ENCODE results near the gene LDLRAD2.
"Not testable (repeated sequence)": the region's sequence is repeated elsewhere in the genome, so short reads cannot be mapped to it uniquely, and the experiment has no call there.

LDLRAD2 gene

DNA sequence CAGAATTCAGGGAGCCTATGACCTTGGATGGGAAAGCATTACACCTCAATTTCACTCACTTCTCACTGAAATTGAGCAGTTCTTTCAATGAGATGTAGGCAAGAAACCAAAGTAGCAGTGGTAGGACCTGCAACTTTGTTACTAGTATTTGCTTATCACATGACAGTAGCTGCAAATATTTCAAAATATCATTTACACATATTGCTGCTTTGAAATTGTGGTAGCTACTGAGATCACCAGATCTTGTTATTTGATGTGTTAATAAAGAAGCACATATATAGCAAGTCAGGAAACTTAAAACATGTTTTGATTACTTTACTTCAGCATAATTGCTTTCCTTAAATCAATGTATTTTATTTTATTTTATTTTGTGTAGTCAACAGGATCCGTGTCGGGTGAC lies 12.9 kb downstream of the LDLRAD2 start:
- no peak for DNase-seq

DNA sequence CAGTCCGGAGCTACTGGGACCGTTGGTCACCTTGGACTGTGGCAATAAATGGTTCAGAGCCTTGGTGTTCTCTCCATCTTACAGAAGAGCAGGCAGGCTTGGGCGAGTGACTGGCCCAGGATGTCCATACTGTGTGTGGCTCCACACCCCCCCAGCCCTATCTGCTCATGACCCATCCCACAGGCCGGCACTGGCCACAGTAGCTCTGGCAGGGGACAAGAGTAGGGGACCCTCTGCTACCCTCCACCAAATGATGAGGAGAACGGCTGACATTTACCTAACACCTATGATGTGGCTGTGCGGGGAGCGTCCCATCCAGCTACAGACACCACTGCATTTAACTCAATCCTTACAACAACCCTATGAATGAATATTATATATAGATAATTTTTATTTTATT lies 13.3 kb downstream of the LDLRAD2 start:
- no peak for DNase-seq

DNA sequence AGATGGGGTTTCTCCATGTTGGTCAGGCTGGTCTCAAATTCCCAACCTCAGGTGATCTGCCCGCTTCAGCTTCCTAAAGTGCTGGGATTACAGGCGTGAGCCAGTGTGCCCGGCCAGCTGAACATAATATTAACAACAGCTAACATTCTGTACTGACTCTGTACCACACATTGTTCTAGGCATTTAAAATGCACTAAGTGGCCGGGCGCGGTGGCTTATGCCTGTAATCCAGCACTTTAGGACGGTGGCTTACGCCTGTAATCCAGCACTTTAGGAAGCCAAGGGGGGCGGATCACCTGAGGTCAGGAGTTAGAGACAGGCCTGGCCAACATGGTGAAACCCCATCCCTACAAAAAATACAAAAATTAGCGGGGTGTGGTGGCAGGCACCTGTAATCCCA lies 14.6 kb downstream of the LDLRAD2 start:
- not testable (repeated sequence) for DNase-seq

DNA sequence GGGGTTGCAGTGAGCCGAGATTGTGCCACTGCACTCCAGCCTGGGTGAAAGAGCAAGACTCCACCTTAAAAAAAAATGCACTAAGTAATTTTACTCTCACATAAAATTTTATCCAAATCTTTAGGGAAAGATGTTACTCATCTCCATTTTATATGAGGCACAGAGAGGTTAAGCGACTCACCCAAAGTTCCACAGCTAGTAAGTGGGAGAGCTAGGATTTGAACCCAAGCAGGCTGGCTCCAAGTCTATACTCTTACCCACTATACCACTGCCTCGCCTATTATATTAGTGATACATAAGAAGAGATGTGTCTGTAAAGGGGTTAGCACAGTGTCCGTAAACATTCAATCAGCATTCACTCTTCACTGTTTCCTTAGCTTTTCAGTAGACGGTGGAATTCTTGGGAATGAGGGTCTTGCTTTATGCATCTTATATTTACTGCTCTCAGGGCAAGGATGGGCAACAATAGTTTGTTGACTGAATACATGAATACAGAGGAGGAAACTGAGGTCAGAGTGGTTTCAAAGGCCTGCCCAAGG lies 15.1 kb downstream of the LDLRAD2 start:
- DNase-seq = no peak

DNA sequence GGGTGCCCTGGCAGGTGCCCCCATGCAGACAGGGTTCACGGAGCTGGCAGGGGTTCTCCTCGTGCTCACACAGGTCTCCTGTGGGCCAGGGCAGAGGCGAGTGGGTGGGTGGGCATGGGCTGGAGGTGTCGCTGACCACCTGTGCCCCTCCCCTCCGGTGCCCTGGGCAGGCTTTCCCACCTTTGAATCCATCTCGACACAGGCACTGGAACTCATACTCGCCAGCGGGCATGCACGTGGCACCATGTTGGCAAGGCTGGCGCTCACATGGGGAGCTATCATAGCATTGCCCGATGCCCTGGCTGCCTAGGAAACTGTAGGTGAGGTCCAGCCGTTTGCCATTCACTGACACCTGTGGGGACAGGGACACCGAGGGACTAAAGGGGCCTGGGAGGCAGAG lies 16.0 kb downstream of the LDLRAD2 start:
- DNase-seq = no peak

DNA sequence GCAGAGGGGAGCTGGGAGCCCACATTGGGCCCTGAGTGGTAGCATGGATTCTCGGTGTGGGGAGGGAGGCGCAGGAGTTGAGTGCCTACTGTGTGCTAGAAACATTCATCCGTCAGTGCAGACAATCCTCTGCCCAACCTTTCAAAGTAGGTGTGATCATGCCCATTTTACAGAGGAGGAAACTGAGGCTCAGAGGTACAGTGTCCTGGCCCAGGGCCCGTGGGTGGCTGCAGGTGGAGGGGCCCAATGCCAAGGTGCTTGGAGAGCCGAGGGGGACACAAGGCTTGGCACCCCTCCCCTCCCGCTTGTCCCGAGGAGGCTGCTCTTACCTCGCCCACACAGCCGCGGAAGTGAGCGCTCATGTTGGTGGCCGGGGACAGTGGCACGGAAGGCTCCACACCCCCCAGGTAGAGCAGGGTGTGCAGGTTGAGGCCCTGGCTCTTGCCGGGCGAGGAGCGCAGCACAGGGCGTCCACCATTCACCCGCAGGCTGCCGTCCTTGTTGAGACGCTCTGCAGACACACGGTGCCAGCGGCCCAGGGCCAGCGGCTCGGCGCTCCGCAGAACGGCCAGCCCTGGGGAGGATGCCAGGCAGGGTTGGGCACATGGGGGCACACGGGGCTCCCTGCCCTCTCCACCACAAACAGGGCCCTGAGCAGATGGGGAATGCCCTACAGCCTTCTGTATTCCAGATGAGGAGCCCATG lies 16.6 kb downstream of the LDLRAD2 start:
- DNase-seq = no peak

DNA sequence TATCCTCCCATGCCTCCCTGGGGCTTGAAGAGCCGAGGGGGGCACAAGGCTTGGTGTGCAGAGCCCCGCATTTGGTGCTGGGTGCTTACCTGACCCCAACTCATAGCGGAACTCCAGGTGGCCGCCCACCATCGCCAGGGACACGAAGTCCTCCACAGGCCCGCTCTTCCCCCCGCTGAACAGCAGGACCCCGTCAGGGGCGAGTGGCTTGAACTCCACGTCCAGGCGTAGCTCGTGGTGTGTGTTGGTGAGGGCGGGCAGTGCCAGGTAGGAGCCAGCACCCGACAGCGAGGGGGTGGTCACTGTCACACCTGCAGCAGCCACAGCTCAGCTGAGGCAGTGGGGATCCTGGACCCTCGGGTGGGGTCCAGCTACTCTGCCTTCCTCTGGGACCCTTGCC lies 17.2 kb downstream of the LDLRAD2 start:
- DNase-seq = no peak

DNA sequence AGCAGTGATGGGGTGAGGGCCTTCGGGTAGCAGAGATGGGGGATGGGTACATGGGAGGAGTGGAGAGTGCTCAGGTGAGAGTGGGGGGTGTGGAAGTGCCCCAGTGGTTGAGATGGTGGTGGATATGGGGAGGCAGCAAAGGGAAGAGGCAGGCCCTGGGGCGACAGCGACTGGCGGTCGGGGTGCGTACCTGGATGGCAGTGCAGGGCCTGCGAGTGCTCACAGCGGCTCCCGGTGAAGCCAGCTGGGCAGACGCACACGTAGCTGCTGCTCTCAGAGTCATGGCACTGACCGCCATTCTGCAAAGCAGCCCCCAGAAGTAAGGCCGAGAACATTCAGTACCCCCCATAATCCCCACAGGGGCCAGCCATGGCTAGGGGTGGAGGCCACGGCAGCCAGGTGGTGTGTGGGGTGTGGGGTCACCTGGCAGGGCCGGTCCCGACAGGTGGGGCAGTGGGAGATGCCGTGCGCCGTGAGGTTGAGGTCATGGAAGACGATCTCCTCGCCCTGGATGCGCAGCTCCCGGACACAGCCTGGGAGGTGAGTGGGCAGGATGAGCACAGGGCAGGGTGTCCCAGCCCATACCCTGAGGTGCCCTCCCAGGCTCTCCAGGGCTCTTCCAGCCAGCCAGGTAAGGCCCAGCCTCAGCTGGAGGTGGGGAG lies 18.9 kb downstream of the LDLRAD2 start:
- no peak for DNase-seq

DNA sequence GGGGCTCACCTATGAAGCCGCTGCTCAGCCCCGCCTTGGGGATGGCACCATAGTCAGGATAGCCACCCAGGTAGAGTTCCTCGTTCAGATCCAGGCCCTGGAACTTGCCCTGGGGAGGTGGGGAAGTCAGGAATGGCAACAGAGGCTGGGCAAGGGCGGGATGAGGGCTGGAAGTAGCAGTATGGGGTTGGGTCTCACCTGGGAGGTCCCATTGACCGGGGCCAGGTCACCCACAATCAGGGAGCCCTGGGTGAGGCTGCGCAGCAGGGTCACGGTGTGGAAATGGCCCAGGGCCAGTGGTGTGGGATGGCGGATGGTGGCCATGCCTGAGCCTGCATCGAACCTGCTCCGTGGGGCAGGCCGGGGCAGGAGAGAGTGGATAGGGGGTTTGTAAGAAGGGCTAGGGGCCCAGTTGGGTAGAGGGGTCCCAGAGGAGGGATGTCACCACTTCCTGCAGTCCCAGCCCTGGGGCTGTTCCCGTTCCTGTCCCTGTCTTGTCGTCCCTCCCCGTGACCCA lies 19.4 kb downstream of the LDLRAD2 start:
- no peak for DNase-seq

DNA sequence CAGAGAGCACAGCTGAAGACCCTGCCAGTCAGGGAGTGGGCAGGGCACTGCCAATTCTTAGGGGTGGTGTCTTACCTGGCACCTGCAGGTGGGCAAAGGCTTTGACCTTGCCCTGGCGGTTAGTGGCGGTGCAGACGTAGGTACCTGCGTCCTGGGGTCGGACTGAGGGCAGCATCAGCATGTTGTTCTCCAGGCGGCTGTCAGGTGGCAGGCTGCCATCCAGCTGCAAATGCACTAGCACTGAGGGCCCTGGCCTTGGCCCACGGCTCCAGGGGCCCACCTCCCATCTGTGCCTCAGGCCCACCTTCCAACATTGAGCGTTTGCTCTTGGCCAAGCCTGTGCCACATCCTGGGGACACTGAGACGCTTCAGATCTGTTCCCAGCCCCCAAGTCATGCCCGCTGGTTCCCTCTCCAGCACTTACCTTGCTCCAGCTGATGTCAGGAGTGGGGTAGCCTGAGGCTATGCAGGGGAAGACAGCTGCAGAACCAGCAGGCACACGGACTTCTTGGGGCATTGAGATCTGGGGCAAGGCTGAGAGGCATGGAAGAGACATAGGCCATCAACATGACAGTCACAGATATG lies 21.4 kb downstream of the LDLRAD2 start:
- no peak for DNase-seq

DNA sequence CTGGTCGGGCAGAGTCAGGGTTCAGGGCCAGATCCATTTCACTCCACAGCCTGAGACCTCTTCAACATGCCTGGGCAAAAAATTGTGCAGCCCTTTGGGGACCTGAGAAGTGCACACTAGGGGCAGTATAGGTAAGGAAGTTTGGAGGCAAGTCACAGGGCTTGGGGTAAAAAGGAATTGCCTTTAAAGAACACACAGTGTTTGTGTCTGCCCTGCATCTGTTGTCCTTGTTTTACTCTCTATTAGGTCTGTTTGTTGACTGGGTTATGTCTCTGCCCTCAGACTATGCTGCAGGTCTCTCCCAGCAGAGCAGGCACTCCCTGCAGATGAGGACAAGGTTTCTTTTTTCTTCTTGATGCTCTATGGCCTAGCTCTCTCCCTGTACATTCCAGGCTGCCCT lies 22.0 kb downstream of the LDLRAD2 start:
- DNase-seq = no peak

DNA sequence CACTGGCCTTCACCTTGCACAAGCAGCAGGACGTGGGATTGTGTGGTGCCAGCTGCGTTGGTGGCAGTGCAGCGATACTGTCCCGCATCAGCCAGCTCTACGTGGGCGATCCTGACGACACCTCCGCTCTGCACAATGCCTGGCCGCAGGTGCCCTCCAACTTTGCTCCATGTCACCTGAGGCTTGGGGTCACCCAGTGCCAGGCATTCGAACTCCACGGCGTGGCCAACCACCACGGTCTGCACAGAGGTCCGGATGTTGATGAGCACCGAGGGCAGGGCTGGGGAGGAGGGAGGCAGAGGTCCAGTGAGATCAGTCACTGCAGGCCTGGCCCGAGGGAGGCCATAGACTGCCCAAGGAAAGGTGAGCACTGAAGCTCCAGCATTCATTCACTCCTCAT lies 22.6 kb downstream of the LDLRAD2 start:
- DNase-seq = no peak

DNA sequence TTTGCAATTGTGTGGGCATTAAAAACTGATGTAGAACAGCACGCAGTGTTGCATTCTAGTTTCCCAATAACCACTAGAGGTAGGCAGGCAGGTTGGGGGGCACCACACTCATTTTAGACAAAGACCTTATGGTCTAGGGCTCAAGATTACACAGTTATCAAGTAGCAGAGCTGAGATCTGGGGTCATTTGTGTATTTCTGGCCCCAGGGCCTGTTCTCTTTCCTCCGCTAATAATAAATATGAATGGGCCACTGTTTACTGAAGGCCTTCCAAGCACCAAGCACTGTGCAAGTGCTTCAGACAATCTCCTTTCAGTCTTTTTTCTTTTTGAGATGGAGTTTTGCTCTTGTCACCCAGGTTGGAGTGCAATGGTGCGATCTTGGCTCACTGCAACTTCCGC lies 23.9 kb downstream of the LDLRAD2 start:
- no peak for DNase-seq

DNA sequence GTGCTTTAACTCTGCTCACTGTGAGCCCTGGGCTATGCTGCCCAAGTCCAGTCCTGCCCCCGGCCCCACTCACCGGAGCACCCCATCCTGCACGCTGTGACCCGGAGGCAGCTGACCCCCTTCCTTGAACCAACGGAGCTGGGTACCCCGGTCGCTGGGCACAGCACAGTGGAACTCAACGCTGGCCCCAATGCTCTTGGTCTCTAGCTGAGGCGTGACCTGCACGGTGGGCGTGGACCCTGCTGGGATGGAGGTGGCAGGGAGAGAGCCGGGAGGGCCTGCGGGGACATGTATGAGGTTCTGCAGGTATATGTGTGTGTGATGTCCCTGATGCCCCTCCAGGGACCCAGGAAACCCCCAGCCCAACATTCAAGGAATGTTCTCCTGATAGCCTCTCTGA lies 24.7 kb downstream of the LDLRAD2 start:
- DNase-seq = no peak

DNA sequence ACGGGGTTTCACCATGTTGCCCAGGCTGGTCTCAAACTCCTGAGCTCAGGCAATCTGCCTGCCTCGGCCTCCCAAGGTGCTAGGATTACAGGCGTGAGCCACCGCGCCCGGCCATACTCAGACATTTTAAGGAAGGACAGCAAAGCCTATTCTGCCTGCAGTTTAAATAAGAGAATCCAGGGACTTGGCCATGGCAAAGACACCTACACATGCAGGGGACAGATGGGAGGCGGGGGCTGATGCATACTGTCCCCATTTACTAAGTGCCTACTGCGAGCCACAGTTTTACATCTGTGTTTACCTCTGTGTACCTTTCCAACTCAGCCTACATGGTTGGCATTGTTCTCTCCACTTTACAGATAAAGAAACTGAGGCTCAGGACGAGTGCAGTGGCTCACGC lies 25.4 kb downstream of the LDLRAD2 start:
- DNase-seq = no peak

DNA sequence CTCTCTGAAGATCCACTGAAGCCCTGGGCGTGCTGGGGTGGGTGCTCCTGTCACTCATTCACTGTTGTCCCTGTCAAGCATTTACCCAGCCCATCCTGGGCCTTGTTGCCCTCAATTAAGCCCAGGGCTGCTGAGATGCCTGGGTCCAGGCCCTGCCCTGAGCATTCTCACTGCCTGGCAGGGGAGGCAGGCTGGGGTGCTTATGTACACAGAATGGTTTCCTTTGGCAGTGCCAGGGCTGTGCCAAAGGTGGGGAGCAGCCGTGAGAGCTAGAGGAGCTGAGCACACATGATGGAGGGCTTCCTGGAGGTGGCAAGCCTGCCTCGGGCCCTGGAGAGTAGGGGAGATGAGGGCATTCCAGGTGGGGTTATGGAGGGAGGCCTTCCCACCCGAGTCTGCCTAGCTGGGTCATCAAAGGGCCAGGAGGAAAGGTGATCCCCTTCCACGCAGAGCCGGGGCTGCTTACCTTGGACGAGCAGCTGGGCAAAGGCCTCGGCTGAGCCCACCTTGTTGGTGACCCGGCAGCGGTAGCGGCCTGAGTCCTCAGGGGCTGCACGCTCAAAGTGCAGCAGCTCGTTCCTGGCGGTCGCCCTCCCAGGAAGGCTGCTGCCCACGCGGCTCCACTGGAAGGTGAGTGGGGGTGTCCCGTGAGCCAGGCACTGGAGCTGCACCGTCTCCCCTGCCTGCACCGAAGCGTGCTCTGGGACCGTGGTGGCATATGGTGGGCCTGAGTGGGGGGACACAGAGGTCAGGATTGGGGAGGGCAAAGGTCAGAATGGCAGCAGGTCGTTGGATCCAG lies 26.5 kb downstream of the LDLRAD2 start:
- no peak for DNase-seq

DNA sequence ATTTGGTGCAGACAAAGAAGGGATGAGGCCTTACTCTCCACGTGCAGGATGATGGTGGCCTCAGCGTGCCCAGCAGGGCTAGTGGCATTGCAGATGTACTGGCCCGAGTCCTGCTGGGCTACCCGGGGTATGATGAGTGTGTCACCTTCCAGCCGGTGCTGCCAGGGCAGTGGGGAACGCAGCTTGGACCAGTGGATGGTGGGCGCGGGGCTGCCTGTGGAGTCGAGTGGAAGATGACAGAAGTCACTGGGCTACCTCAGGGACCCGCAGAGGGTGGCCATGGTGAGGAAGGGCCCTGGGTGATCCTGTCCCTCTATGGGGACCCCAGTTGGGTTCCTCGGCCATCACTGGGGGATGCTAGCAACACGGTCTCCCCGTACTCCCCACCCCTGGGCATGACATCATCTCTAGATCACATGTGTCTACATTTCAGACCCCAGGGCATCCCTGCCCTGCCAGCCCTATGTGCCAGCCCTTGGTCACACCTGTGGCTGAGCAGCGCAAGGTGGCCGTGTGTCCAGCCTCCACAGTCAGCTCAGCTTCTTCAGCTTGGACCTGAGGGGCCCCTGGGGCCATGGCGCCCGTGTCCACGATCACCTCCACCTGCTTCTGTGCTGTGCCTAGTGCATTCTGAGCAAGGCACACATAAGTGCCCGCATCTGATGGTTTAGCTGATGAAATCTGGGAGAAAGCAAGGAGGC lies 27.4 kb downstream of the LDLRAD2 start:
- DNase-seq = no peak

DNA sequence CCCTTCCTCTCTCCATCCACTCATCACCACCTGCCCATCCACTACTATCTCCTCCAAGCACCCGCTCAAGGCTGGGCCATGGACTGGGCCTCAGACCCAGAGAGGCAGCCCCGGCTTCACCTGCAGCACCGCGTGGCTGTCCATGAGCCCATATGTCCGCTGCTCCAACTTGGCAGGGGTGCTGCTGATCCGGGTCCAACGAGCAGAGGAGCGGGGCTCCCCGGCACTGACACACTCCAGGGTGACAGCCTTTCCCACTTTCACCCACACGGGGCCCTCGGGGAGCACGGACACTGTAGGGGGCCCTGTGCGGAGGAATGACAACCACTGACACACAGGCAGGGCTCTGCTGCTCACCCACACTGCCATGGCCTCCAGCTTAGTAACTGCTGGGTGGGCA lies 28.9 kb downstream of the LDLRAD2 start:
- no peak for DNase-seq

DNA sequence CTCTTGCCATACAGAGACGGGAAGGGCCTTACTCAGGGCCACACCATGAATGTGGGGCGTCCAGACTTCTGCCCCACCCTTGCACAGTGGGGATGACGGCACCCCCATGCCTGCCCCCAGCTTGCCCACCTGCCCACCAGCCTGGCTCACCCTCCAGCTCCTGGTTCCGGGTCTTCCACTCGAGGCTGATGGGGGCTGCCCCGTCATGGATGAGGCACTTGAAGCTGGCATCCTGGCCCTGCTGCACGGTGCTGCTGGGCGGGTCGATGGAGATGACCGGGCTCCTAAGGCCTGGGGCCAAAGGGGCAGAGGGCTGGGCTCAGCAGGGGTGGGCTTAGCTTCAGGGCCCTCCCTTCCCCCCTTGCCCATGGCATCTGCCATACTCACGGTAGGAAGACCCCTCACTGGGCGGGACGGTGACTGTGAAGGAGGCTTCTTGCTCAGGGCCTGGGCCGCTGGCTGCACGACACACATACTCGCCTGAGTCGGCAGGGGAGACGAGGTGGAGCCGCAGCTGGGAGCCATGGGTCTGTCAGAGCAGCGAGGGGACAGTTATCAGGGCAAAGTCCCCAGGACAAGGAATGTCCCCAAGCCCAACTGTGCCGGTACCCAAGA lies 29.9 kb downstream of the LDLRAD2 start:
- DNase-seq = no peak

DNA sequence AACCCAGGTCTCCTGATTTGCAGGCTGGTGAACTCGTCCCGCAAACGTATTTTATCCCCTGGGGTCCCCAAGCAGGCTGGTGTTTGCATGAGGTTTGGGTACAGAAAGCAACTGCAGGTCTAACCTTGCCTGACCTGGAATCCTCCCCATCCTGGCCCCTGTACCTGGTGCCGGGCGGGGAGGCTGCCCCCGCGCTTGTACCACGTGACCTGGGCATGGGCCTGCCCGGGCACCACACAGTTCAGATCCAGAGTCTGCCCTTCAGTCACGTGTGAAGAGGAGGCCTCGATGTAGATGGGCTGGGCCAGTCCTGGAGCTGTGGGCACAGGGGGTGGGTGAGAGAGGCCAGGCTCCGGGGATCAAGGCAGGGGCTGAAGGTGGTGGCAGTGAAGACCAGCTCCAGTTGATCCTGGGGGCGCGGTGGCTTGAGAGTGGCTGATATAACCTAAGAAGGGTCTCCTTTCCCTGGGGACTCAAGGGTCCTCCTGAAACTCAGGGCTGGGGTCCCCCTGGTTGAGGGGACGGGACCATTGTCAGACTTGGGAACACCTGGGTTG lies 30.6 kb downstream of the LDLRAD2 start:
- no peak for DNase-seq

DNA sequence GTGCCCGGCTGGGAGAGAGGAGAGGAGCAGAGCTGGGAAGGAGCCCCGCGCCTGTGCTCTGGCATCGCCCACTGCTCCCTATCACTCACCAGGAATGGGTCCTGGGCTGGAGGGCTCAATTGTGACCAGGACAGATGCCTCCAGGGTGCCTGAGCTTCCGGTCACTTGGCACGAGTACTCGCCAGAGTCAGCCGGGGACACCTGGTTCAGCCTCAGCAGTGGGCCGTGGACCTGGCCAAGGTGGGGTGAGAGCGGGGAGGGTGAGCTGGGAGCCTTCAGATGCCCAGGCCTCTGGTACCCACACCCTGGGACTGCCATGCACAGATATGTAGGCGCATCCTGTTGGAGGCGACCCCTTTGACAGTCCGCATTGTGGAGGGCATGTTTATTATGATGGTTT lies 31.1 kb downstream of the LDLRAD2 start:
- no peak for DNase-seq

DNA sequence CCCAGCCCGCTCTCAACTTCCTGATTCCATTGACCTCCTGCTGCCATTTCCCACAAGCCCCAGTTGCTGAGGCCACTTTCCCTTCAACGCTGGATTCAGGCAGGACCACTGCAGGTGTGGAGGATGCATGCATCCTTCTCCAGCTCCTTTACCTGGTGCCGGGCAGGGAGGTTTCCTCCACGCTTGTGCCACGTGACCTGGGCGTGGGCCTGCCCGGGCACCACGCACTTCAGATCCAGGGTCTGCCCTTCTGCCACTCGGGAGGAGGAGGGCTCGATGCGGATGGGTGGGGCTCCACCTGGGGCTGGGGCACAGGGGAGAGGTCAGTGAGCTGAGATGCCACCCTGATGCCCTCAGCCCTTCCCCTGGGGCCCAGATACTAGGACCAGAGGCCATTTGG lies 31.9 kb downstream of the LDLRAD2 start:
- no peak for DNase-seq
